Ishikawa (cell line): ENCODE measurements around the gene HTR2A.

Experiments
- CEBPB ChIP-seq: IDR thresholded peaks from 2 replicates; pipeline ENCODE4 v1.6.1; 2012
- CREB1 ChIP-seq: IDR thresholded peaks from 2 replicates; pipeline ENCODE4 v1.6.1; 2012; ENCODE audit warnings: low read depth
- EGR1 ChIP-seq: IDR thresholded peaks from 2 replicates; pipeline ENCODE4 v1.6.1; 2012
- EP300 ChIP-seq: IDR thresholded peaks from 2 replicates; pipeline ENCODE4 v1.6.1; 2012; ENCODE audit warnings: borderline replicate concordance
- FOXM1 ChIP-seq: IDR thresholded peaks from 2 replicates; pipeline ENCODE4 v1.6.1; 2012; ENCODE audit warnings: low read depth, borderline replicate concordance
- MAX ChIP-seq: IDR thresholded peaks from 2 replicates; pipeline ENCODE4 v1.6.1; 2012
- NFIC ChIP-seq: IDR thresholded peaks from 2 replicates; pipeline ENCODE4 v1.6.1; 2012
- RAD21 ChIP-seq: IDR thresholded peaks from 2 replicates; pipeline ENCODE4 v1.6.1; 2012; ENCODE audit warnings: low read depth
- REST ChIP-seq: IDR thresholded peaks from 2 replicates; pipeline ENCODE4 v1.6.1; 2012; ENCODE audit warnings: low read depth, mild to moderate bottlenecking
- TAF1 ChIP-seq: IDR thresholded peaks from 2 replicates; pipeline ENCODE4 v1.6.1; 2012; ENCODE audit warnings: low read depth, mild to moderate bottlenecking
- TCF12 ChIP-seq: IDR thresholded peaks from 2 replicates; pipeline ENCODE4 v1.6.1; 2012; ENCODE audit warnings: low read depth
- TEAD4 ChIP-seq: IDR thresholded peaks from 2 replicates; pipeline ENCODE4 v1.6.1; 2012
- YY1 ChIP-seq: IDR thresholded peaks from 2 replicates; pipeline ENCODE4 v1.6.1; 2012; ENCODE audit warnings: low read depth
- ZBTB7A ChIP-seq: IDR thresholded peaks from 2 replicates; pipeline ENCODE4 v1.6.1; 2012; ENCODE audit warnings: low read depth
- TF ChIP-seq, protein P1 (sequence below): IDR thresholded peaks from 2 replicates; pipeline ENCODE4 v1.6.1; 2012

HTR2A gene

GRCh38 chr13:46850214-46850613 lies 46.6 kb downstream of the HTR2A start:
- no peak for TF ChIP-seq ZBTB7A
- TF ChIP-seq, protein P1, sequence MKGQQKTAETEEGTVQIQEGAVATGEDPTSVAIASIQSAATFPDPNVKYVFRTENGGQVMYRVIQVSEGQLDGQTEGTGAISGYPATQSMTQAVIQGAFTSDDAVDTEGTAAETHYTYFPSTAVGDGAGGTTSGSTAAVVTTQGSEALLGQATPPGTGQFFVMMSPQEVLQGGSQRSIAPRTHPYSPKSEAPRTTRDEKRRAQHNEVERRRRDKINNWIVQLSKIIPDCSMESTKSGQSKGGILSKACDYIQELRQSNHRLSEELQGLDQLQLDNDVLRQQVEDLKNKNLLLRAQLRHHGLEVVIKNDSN = no peak

- TF ChIP-seq TEAD4 (0 out of 2 replicates have a peak, but pooled peaks have one; percentile 12), CEBPB (no peak)
These were observed 50.1 kb downstream of the HTR2A start for GRCh38 chr13:46846726-46847125.

- TF ChIP-seq, protein P1 = no peak
- no peak for TF ChIP-seq RAD21
- TF ChIP-seq TAF1 = no peak
- TF ChIP-seq TEAD4 = no peak
- no peak for TF ChIP-seq YY1
- no peak for TF ChIP-seq FOXM1
- TF ChIP-seq ZBTB7A = no peak
- no peak for TF ChIP-seq CEBPB
- TF ChIP-seq NFIC = no peak
- no peak for TF ChIP-seq EP300
- no peak for TF ChIP-seq EGR1
- TF ChIP-seq REST = no peak
- TF ChIP-seq MAX = no peak
- TF ChIP-seq CREB1 = no peak
- TF ChIP-seq TCF12 = no peak
These were observed 51.7 kb downstream of the HTR2A start for GRCh38 chr13:46845146-46845545.

DNA sequence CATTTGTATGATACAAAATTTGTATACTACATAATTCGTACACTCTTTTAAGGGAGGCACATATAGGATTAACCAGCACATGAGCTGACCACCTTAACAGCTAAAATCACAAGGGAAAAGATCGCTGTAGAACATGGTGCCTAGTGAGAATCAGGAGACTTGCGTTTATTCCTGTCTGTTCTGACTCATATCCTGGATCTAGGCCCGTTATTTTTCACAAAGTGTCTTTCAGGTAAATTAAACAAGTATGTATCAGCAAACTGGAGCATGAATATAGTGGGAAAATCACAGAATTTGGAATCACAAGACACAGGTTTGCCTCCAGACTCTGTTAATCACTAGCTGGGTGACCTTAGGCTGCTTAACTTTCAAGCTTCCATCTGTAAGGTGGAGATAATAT lies 52.4 kb downstream of the HTR2A start:
- TF ChIP-seq NFIC (no peak), RAD21 (no peak), EGR1 (no peak), ZBTB7A (no peak), YY1 (no peak), CREB1 (no peak), TEAD4 (no peak), REST (no peak), TAF1 (no peak), FOXM1 (no peak), CEBPB (no peak), EP300 (no peak), MAX (no peak), TCF12 (no peak)
- TF ChIP-seq, protein P1 = no peak

DNA sequence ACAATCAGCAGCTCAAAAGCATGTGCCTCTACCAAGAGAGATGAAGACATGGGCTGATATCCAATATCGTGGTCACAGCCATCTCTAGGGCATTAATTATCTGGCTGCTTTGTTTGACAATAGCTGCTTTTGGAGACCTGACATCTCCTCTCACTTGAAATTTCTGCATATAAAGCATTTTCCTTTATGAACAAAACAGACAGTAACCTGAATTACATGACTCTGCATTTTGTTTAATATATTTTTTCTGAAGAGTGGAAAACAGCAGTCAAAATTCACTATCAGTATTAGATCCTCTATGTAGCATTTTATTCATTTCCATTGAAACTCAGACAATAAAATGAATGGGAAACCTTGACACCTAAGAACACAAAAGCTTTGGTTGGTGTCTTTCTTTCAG lies 57.5 kb downstream of the HTR2A start:
- TF ChIP-seq TCF12 (no peak), YY1 (no peak), EP300 (no peak), MAX (no peak), CREB1 (no peak), FOXM1 (no peak), ZBTB7A (no peak), TEAD4 (no peak), RAD21 (no peak), CEBPB (no peak), EGR1 (no peak), REST (no peak), TAF1 (no peak), NFIC (no peak)
- TF ChIP-seq, protein P1 = no peak
